Measurements from ENCODE around the gene LYPD3.
"Not testable (repeated sequence)": the region's sequence is repeated elsewhere in the genome, so short reads cannot be mapped to it uniquely, and the experiment has no call there.

Gene LYPD3

GRCh38 chr19:43461303-43461702 is 4.1 kb downstream of the LYPD3 start:
- no peak for DNase-seq

- DNase-seq = no peak
These were observed 4.9 kb downstream of the LYPD3 start for GRCh38 chr19:43460362-43461016.

- DNase-seq = no peak
These were observed 7.6 kb downstream of the LYPD3 start for GRCh38 chr19:43457809-43458208.

- DNase-seq = no peak
These were observed 9.9 kb downstream of the LYPD3 start for GRCh38 chr19:43455321-43456113.

GRCh38 chr19:43454031-43454430 is 11.4 kb downstream of the LYPD3 start:
- DNase-seq = no peak

GRCh38 chr19:43452582-43452981 is 12.8 kb downstream of the LYPD3 start:
- DNase-seq = no peak

- peak; percentile 77 for DNase-seq
These were observed 14.8 kb downstream of the LYPD3 start for GRCh38 chr19:43450545-43450997.

GRCh38 chr19:43447655-43448054 is 17.8 kb downstream of the LYPD3 start:
- no peak for DNase-seq

GRCh38 chr19:43446746-43447489 is 18.5 kb downstream of the LYPD3 start:
- peak; percentile 66 for DNase-seq

- no peak for DNase-seq
These were observed 20.0 kb downstream of the LYPD3 start for GRCh38 chr19:43445426-43445825.

GRCh38 chr19:43444531-43445287 is 20.7 kb downstream of the LYPD3 start:
- DNase-seq = no peak

GRCh38 chr19:43444091-43444490 is 21.3 kb downstream of the LYPD3 start:
- not testable (repeated sequence) for DNase-seq

- DNase-seq = no peak
These were observed 23.7 kb downstream of the LYPD3 start for GRCh38 chr19:43441716-43442115.

GRCh38 chr19:43439709-43440063 is 25.7 kb downstream of the LYPD3 start:
- DNase-seq = no peak

- DNase-seq = peak; percentile 52
These were observed 26.2 kb downstream of the LYPD3 start for GRCh38 chr19:43439032-43439708.

- peak; percentile 94 for DNase-seq
These were observed 26.9 kb downstream of the LYPD3 start for GRCh38 chr19:43438291-43439031.

GRCh38 chr19:43437712-43438111 is 27.7 kb downstream of the LYPD3 start:
- no peak for DNase-seq

- not testable (repeated sequence) for DNase-seq
These were observed 28.1 kb downstream of the LYPD3 start for GRCh38 chr19:43437284-43437683.

- no peak for DNase-seq
These were observed 29.6 kb downstream of the LYPD3 start for GRCh38 chr19:43435775-43436174.

GRCh38 chr19:43433689-43434088 is 31.7 kb downstream of the LYPD3 start:
- DNase-seq = no peak

- no peak for DNase-seq
These were observed 32.1 kb downstream of the LYPD3 start for GRCh38 chr19:43433358-43433673.

Measured in fibroblast of skin of abdomen (primary cell).